Limb (tissue), 2 donors: Measurements from ENCODE around the gene TOX3.

Source experiments
- DNase-seq, 2 donors: peaks; one replicate each; pipeline ENCODE4 v3.0.0-alpha.2; 2016; ENCODE audit errors: extremely low spot score in 2 of 2

Gene TOX3

GRCh38 chr16:52494145-52494544 is 52.8 kb downstream of the TOX3 start:
- no peak for DNase-seq

DNA sequence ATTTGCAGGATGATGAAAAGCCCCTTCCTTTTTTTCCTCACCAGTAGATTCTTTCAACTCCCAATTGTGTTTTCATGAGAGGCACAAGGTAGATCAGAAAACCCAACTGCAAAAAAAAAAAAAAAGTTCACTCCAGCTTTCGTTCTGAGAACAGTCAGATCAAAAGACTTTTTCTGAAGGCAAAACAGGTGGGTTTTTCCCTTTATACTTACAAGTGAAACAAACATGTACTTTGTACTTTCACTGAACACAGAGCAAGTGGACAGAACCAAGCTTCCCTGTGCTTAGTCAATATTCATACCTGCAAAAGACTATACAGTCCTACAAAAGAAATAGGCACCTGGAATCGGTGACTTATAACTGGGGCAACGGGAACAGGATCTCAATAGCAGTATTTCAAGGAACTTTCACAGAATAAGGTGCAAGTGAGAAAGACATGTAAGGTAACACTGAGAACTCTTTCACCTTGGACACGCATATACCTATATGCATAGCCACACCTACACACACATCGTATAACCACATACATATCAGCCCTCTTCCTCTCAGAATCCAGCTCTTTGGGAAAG is 54.1 kb downstream of the TOX3 start:
- DNase-seq, result no peak

GRCh38 chr16:52491216-52491615 is 55.7 kb downstream of the TOX3 start:
- DNase-seq, result no peak

GRCh38 chr16:52489894-52490293 is 57.0 kb downstream of the TOX3 start:
- no peak for DNase-seq

GRCh38 chr16:52488837-52489289 is 58.1 kb downstream of the TOX3 start:
- no peak for DNase-seq

- no peak for DNase-seq
Observed at GRCh38 chr16:52487849-52488457, 59.0 kb downstream of the TOX3 start.

- DNase-seq, result no peak
Observed at GRCh38 chr16:52480237-52480636, 66.7 kb downstream of the TOX3 start.

DNA sequence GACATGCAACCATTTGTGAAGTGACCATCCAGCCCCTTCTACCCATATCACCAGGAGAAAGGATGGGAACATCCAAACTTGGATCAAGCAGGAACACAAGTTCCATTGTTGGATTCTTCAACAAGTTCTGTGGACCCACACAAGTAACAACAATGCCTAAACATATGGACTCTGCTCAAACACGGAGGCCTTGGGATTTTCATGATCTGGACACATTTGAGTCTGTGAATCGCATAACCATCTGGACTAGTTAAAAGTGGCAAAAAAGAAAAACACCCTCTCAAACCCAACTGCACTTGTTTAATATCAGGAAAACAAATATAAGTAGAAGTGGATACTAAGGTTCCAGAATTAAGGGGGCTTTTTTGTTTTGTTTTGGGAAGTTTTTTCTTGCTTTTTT is 70.8 kb downstream of the TOX3 start:
- no peak for DNase-seq

DNA sequence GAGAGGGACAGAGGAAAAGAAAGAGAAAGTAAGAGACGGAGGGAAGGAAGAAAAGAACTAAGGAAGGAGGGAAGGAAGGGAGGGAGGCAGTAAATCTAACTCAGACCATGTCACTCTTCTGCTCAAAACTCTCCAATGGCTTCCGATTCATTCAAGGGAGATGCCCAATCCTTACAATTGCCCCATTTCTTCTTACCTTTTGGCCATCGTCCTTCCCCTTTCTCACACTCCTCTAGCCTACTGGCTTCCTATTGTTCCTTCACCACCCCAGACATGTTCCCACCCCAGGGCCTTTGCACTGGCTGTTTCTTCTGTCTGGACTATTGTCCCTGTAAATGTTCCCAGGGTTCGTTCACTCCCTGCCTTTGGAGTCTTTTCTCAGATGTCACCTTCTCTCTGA is 72.3 kb downstream of the TOX3 start:
- no peak for DNase-seq

- no peak for DNase-seq
Observed at GRCh38 chr16:52473096-52473495, 73.8 kb downstream of the TOX3 start.

- DNase-seq, result no peak
Observed at GRCh38 chr16:52471650-52472370, 75.1 kb downstream of the TOX3 start.

GRCh38 chr16:52470585-52470984 is 76.4 kb downstream of the TOX3 start:
- DNase-seq, result no peak

DNA sequence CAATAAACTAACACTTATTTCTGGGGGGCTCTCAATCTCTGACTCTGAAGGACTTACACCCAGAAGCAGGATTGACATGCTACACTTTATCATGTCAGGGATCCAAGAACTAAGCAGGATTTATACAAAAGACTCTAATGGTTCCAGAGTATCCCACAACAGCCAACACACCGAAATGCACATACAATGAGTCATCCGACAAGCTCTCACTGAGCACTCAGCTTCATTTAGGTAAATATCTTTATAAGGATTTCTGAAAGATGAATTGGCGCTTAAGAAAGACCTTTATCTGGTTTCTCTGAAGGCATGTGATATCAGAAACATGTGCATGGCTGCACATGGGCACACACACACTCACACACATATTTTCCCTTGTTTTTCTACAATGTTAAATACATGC is 77.2 kb downstream of the TOX3 start:
- DNase-seq, result no peak

DNA sequence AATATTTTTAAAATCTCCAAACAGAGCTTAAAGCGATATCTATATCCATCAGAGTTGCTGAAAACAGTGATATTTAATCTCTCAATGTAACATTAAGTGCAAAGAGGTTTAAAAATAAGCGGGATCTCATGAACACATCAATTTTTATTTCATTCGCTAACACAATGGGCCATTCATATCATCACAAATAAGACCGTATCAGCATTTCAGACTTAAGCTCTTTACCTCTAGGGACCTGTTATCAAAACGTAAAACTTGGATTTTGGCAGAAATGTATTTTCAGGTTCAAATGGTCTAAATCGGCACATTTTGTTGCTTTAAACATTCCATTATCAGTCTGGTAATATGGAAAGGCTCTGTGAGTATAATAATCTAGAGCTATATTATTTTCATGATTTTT is 77.9 kb downstream of the TOX3 start:
- no peak for DNase-seq

DNA sequence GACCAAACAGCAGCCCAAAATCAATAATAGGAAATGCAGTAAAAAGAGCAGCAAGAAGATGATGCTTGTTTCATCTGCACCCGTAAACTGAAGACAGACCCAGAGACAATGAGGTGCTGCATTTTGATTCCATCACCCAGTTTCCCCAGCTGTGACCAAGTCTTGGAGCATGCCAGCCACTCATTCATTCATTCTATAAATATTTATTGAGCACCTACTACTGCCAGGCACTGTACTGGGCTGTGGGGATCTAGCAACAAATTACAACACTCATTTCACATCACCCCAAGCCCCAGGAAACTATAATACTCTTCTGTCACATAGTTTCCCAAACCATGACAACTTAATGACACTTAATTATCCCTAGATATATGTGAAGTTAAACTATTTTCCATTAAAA is 79.2 kb downstream of the TOX3 start:
- DNase-seq, result no peak

GRCh38 chr16:52466994-52467393 is 79.9 kb downstream of the TOX3 start:
- DNase-seq, result peak in 1 of 2 donors; percentile 18

GRCh38 chr16:52465711-52466267 is 81.2 kb downstream of the TOX3 start:
- DNase-seq, result no peak

GRCh38 chr16:52463904-52464303 is 83.0 kb downstream of the TOX3 start:
- DNase-seq, result no peak

DNA sequence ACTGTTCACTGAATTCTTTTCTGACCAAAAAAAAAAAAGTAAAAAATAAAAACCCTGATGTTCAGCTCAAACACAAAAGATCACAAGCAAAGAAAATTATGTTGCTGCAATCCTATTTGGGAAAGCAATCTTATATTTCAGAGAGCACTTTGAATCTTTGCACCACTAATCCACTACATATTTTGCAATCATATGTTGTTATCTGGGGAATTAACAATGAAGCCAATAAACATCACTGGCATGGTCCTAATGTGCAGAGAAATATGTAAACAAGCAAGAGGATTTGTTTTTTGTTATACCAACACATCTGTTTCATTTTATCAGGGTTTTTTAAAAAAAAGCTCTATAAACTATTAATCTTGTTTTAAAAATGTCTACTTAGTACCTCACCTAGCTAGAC is 84.1 kb downstream of the TOX3 start:
- DNase-seq, result no peak

GRCh38 chr16:52460639-52461178 is 86.2 kb downstream of the TOX3 start:
- DNase-seq, result no peak

DNA sequence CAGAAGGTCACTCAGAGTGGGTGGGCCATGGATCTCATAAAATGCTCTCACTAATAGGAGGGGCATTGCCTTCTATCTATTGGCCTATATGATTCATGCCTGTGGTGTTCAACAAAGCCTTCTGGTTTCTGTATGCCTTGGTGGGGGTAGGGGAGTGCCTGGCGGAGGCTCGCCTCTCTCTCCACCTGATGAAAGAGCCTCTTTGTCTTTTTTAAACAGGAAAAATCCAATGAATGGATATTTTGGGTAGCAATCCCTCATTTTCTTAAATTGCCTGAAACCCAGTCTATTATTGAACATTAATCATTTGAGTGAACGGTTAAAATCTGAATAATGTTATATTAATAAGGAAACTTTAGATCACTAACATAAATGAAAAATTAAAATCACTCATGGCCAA is 90.6 kb downstream of the TOX3 start:
- no peak for DNase-seq

DNA sequence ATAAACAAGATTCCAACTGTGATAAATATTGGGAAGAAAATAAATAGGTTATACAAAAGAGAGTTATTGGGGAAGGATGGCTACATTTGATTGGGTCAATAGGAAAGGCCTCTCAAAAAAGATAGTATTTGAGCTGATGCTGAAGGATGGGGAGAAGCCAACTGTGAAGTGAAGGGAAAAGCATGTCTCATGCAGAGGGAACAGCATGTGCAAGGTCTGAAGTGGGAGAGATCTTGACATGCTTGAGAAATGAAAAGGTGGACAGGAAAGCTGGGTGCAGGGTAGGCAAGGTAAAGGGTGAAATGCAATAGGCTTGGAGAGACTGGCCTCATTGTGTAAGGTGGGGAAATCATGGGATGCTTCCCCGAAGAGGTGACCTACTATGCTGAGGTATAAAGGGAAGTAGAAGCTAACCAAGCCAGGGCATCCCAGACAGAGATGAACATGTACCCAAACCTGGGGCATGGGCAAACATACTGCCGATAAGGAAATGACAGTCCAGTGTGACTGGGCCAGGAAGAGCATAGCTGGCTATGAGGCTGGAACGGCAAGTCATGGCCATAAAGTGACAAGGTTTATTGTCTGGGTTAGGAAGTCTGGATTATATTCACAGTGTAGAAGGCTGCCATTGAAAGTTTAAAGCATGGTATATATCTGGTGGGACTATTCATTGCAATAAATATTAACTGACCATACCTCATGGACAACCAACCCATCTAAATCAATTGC is 91.2 kb downstream of the TOX3 start:
- no peak for DNase-seq
